Mesendoderm (in vitro differentiated cells): ENCODE results near the gene RAB8B.
"Not testable (repeated sequence)": the region's sequence is repeated elsewhere in the genome, so short reads cannot be mapped to it uniquely, and the experiment has no call there.

ENCODE experiments used
- DNase-seq: peaks from one replicate; pipeline ENCODE4 v3.0.0; 2013
- H2AK5ac ChIP-seq: 2 replicates; pipeline ENCODE4 v1.6.1; 2013; ENCODE audit warnings: low read length, inconsistent platforms
- H2BK120ac ChIP-seq: 2 replicates; pipeline ENCODE4 v1.6.1; 2013; ENCODE audit warnings: low read depth, mild to moderate bottlenecking, low read length, moderate library complexity, mixed read lengths
- H2BK15ac ChIP-seq: replicated peaks from 2 replicates; pipeline ENCODE4 v1.6.1; 2013; ENCODE audit warnings: low read depth, mild to moderate bottlenecking, moderate library complexity
- H2BK5ac ChIP-seq: 2 replicates; pipeline ENCODE4 v1.6.1; 2013; ENCODE audit warnings: low read length, inconsistent platforms
- H3K18ac ChIP-seq: 2 replicates; pipeline ENCODE4 v1.6.1; 2013; ENCODE audit warnings: mild to moderate bottlenecking, low read length, mixed read lengths
- H3K23ac ChIP-seq: one replicate; pipeline ENCODE4 v1.6.1; 2013; ENCODE audit warnings: low read length
- H3K27ac ChIP-seq: 2 replicates; pipeline ENCODE4 v1.5.1; 2013; ENCODE audit warnings: low read depth, mild to moderate bottlenecking, inconsistent platforms, low read length, moderate library complexity
- H3K27me3 ChIP-seq: 2 replicates; pipeline ENCODE4 v1.6.1; 2013; ENCODE audit warnings: low read length, control low read depth, mild to moderate bottlenecking, inconsistent platforms; ENCODE audit not compliant: insufficient read depth, poor library complexity
- H3K36me3 ChIP-seq: 2 replicates; pipeline ENCODE4 v1.6.1; 2013; ENCODE audit warnings: low read length, inconsistent platforms; ENCODE audit not compliant: control insufficient read depth, insufficient read depth
- H3K4ac ChIP-seq: one replicate; pipeline ENCODE4 v1.6.1; 2013; ENCODE audit warnings: low read depth, mild to moderate bottlenecking, low read length, moderate library complexity
- H3K4me1 ChIP-seq: 2 replicates; pipeline ENCODE4 v1.6.1; 2013; ENCODE audit warnings: low read depth, low read length, inconsistent platforms; ENCODE audit not compliant: control insufficient read depth
- H3K4me2 ChIP-seq: 2 replicates; pipeline ENCODE4 v1.6.1; 2013; ENCODE audit warnings: low read length
- H3K4me3 ChIP-seq: 2 replicates; pipeline ENCODE4 v1.5.1; 2013; ENCODE audit warnings: mild to moderate bottlenecking, low read length
- H3K56ac ChIP-seq: one replicate; pipeline ENCODE4 v1.6.1; 2013; ENCODE audit warnings: low read length
- H3K79me1 ChIP-seq: 2 replicates; pipeline ENCODE4 v1.6.1; 2013; ENCODE audit warnings: low read length, inconsistent platforms
- H3K79me2 ChIP-seq: 2 replicates; pipeline ENCODE4 v1.6.1; 2013; ENCODE audit warnings: mild to moderate bottlenecking, low read length; ENCODE audit not compliant: control insufficient read depth, insufficient read depth
- H3K9ac ChIP-seq: 2 replicates; pipeline ENCODE4 v1.6.1; 2013; ENCODE audit warnings: low read length, inconsistent platforms
- H4K5ac ChIP-seq: one replicate; pipeline ENCODE4 v1.6.1; 2013; ENCODE audit warnings: low read length
- H4K8ac ChIP-seq: one replicate; pipeline ENCODE4 v1.6.1; 2013; ENCODE audit warnings: low read depth, mild to moderate bottlenecking, control low read depth, low read length, moderate library complexity
- WGBS: extraction: QIAGEN DNeasy Blood & Tissue Kit; methylation state at CpG from one replicate; pipeline ENCODE4 v1.1.7; 2013; ENCODE audit warnings: low lambda C conversion rate, missing lambda C conversion rate; ENCODE audit not compliant: insufficient coverage; ENCODE audit errors: extremely low coverage; 5-methylcytosine and 5-hydroxymethylcytosine counted together

The RAB8B gene

GRCh38 chr15:63203451-63204090 is 14.2 kb downstream of the RAB8B start:
- no peaks in the 10 kb centered on the region for H3K27me3 ChIP-seq
- no peak overlapping the region for H3K4me2 ChIP-seq
- no peak overlapping the region for H3K9ac ChIP-seq
- no CpG with 5 or more reads among the region's 9 CpGs for WGBS
- H3K4me1 ChIP-seq, result no peaks in the 10 kb centered on the region
- H3K23ac ChIP-seq, result no peak overlapping the region
- no peak overlapping the region for H2BK5ac ChIP-seq
- no peak overlapping the region for H3K56ac ChIP-seq
- no peak for DNase-seq
- no peak overlapping the region for H4K5ac ChIP-seq
- H3K18ac ChIP-seq, result no peak overlapping the region
- H3K4ac ChIP-seq, result no peak overlapping the region
- H3K4me3 ChIP-seq, result no peak overlapping the region
- H3K79me1 ChIP-seq, result peaks cover 9% of the 10 kb centered on the region
- no peak overlapping the region for H2BK15ac ChIP-seq
- H3K79me2 ChIP-seq, result peaks cover 2% of the 10 kb centered on the region
- no peak overlapping the region for H3K27ac ChIP-seq
- no peaks in the 10 kb centered on the region for H3K36me3 ChIP-seq
- H4K8ac ChIP-seq, result no peak overlapping the region
- H2BK120ac ChIP-seq, result no peak overlapping the region
- no peak overlapping the region for H2AK5ac ChIP-seq

- no peak overlapping the region for H2AK5ac ChIP-seq
- no peak overlapping the region for H4K5ac ChIP-seq
- H2BK120ac ChIP-seq, result no peak overlapping the region
- no peak overlapping the region for H3K18ac ChIP-seq
- no peak overlapping the region for H2BK15ac ChIP-seq
- peaks cover 5% of the 10 kb centered on the region for H3K79me1 ChIP-seq
- DNase-seq, result no peak
- H3K4me3 ChIP-seq, result no peak overlapping the region
- H3K4me2 ChIP-seq, result no peak overlapping the region
- no peak overlapping the region for H3K23ac ChIP-seq
- H3K9ac ChIP-seq, result no peak overlapping the region
- no peaks in the 10 kb centered on the region for H3K36me3 ChIP-seq
- WGBS, result no CpG with 5 or more reads among the region's 2 CpGs
- no peak overlapping the region for H2BK5ac ChIP-seq
- H3K27ac ChIP-seq, result no peak overlapping the region
- no peak overlapping the region for H4K8ac ChIP-seq
- H3K4me1 ChIP-seq, result peaks cover 3% of the 10 kb centered on the region
- no peak overlapping the region for H3K56ac ChIP-seq
- no peak overlapping the region for H3K4ac ChIP-seq
- H3K27me3 ChIP-seq, result no peaks in the 10 kb centered on the region
- H3K79me2 ChIP-seq, result no peaks in the 10 kb centered on the region
Observed at GRCh38 chr15:63206079-63206478, 16.7 kb downstream of the RAB8B start.

GRCh38 chr15:63208824-63209223 is 19.4 kb downstream of the RAB8B start:
- not testable (repeated sequence) for H3K4me2 ChIP-seq, H4K5ac ChIP-seq, H4K8ac ChIP-seq, H3K9ac ChIP-seq, H3K56ac ChIP-seq, H3K79me2 ChIP-seq, H3K4me3 ChIP-seq, H2BK15ac ChIP-seq, H2AK5ac ChIP-seq, H3K4me1 ChIP-seq, H3K4ac ChIP-seq, H3K27me3 ChIP-seq, H3K23ac ChIP-seq, DNase-seq, H3K18ac ChIP-seq, H2BK5ac ChIP-seq, H3K79me1 ChIP-seq, H3K36me3 ChIP-seq, H2BK120ac ChIP-seq, H3K27ac ChIP-seq
- no CpG with 5 or more reads among the region's 12 CpGs for WGBS

GRCh38 chr15:63210151-63211091 is 21.0 kb downstream of the RAB8B start:
- Histone ChIP-seq H3K79me2 (peaks cover 2% of the 10 kb centered on the region), H3K27me3 (no peaks in the 10 kb centered on the region), H3K9ac (no peak overlapping the region), H2BK15ac (peak overlapping the region; percentile 47), H4K5ac (no peak overlapping the region), H4K8ac (no peak overlapping the region), H2BK120ac (peak overlapping the region; percentile 61), H3K56ac (peak overlapping the region; percentile 44), H3K4me2 (no peak overlapping the region), H3K23ac (no peak overlapping the region), H3K4me3 (no peak overlapping the region), H3K18ac (no peak overlapping the region), H2AK5ac (no peak overlapping the region), H2BK5ac (peak overlapping the region; percentile 6), H3K36me3 (no peaks in the 10 kb centered on the region), H3K79me1 (peaks cover 2% of the 10 kb centered on the region), H3K4me1 (peaks cover 3% of the 10 kb centered on the region), H3K4ac (no peak overlapping the region), H3K27ac (peak overlapping the region; percentile 22)
- DNase-seq, result peak; percentile 78
- no CpG with 5 or more reads among the region's 5 CpGs for WGBS

GRCh38 chr15:63211092-63211490 is 21.7 kb downstream of the RAB8B start:
- H2BK15ac ChIP-seq, result no peak overlapping the region
- no peak overlapping the region for H4K8ac ChIP-seq

More at GRCh38 chr15:63211092-63211490, 21.7 kb downstream of the RAB8B start:
- Histone ChIP-seq H3K56ac (no peak overlapping the region), H3K79me2 (peaks cover 2% of the 10 kb centered on the region), H3K18ac (no peak overlapping the region), H2BK120ac (no peak overlapping the region), H2BK5ac (no peak overlapping the region), H3K36me3 (no peaks in the 10 kb centered on the region), H2AK5ac (no peak overlapping the region), H3K4ac (no peak overlapping the region), H3K4me1 (peaks cover 3% of the 10 kb centered on the region), H3K27ac (no peak overlapping the region), H3K79me1 (peaks cover 2% of the 10 kb centered on the region), H3K27me3 (no peaks in the 10 kb centered on the region), H3K23ac (no peak overlapping the region), H3K9ac (no peak overlapping the region), H4K5ac (no peak overlapping the region), H3K4me3 (no peak overlapping the region), H3K4me2 (no peak overlapping the region)
- DNase-seq, result no peak
- no CpG with 5 or more reads among the region's 3 CpGs for WGBS
